SIG-M5 (cell line): ENCODE data around the gene IRF4.

Source experiments
- DNase-seq: peaks from one replicate; lab custom pipeline; 2025; lab: John Stamatoyannopoulos, UW

Gene IRF4

GRCh38 chr6:444653-445275, 53.2 kb downstream of the IRF4 start:
- DNase-seq: no peak

GRCh38 chr6:445571-446417, 54.2 kb downstream of the IRF4 start:
- no peak for DNase-seq

GRCh38 chr6:446418-447366, 55.1 kb downstream of the IRF4 start:
- DNase-seq: no peak

DNA sequence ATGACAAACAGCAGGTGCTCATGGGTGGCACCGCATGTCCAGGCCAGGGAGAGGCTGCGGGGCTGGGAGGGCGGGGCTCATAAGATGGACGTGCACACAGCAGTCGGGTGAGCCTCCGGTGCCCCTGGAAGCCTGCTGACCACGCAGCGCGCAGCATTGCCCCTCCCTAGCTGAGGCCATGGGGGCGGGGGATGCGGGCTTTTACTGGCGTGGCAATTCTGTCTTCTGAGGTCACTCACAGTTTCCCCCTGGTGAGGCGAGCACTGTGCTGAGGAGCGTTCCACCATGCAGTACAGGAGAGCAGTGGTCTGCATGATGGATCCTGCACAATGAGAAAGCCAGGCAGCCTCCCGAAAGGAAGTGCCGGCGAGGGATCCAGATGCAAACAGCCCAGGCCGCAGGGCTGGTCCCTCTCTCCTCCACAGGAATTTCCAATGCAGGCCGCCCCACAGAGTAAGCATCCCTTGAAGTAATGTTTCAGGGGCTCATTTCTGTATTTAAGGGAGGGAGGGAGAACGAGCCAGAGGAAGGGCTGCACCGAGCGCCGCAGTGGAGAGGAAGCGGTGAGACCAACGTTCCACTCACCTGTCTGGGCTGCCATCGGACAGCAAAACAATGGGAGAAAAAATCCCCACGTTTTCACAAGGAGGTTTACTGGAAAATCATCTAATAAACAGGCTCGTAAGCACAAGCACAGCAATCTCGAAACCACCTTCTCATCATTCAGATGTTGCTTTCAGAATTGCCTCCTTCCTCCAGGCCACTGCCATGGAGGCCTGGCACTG, 56.0 kb downstream of the IRF4 start:
- DNase-seq: no peak

- no peak for DNase-seq
These were observed 56.9 kb downstream of the IRF4 start for GRCh38 chr6:448296-449056.

GRCh38 chr6:449057-449430, 57.5 kb downstream of the IRF4 start:
- no peak for DNase-seq

- DNase-seq: no peak
These were observed 58.2 kb downstream of the IRF4 start for GRCh38 chr6:449486-450419.

DNA sequence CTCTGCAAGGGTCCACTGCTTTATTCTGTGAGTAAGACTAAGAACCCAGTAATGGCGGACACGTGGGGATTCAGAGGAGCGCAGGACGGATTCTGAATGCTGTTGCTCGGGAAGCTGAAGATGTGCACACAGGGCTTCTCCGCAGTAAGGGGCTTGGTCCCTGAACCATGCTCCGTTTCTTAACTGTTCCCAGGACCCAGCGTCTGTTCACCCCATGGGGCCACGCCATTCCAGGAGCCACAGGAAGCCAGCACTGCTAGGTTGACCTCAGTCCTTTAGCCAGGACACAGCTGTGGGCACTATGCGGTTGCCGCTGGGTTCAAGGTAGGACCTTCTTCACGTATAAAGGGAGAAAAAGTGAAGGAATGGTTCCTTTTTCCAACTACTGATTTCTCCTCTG, 59.8 kb downstream of the IRF4 start:
- no peak for DNase-seq

DNA sequence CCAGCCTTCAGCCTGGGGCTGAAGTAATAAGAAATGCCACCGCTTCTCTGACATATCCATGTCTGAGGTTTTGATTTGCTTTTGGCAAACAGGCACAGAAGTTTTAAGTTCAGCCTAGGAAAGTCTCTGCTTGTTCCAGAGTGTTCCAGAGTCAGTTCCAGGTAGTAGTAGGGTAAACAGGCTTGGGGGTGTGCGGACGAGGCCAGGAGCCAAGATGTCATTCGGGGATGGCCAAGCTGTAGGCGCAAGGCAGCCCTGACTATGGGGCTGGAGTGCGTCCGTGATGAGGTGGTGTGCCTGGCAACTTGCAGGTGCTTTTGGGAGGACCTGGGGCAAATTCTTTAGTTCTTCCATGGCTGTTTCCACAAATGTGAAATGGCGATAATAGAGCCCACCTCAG, 60.3 kb downstream of the IRF4 start:
- no peak for DNase-seq

- no peak for DNase-seq
These were observed 60.9 kb downstream of the IRF4 start for GRCh38 chr6:452301-453067.

DNA sequence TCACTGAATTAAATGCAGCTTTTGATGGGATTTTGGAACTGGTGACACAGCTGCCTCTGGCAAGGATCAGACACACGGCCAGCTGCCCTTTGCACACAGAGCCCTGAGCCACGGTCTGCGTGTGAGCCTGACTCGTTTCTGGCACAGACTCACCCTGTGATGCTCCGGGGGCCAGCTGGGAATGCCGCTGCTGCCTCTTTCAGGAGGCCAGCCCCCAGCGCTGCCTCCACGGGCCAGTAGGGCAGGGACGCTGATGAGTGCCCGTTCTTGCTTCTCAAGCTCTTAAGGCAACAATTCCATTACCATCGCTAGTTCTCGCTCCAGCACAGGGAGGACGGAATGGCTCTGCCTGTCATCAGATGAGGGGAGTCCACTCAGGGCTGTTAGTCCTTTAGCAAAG, 61.6 kb downstream of the IRF4 start:
- DNase-seq: no peak

- DNase-seq: no peak
These were observed 62.8 kb downstream of the IRF4 start for GRCh38 chr6:454148-454991.

DNA sequence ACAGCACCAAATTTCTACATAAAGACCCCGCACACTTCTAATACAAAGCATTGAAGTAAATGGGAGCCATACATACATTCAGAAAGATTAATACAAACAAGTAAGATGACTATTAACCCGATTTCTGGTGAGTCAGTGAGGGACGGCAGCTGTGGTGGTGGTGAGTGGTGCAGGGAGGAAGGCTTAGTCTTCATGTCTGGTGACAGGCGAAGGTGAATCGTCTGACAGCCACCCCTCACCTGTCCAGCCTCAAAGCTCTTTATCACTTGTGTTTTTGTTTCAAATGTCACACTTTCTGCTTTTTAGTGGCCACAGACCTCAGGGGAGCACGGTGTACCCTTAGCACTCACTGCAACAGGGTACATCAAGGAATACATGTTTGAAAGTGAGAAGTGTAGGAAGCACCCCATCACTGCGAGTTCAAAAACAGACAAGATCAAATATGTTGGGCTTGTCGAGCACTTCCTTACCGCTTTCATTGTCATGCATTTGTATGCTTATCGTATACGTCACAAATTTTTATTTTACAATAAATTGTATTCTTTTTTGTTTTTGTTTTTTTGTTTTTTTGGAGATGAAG, 63.5 kb downstream of the IRF4 start:
- no peak for DNase-seq

DNA sequence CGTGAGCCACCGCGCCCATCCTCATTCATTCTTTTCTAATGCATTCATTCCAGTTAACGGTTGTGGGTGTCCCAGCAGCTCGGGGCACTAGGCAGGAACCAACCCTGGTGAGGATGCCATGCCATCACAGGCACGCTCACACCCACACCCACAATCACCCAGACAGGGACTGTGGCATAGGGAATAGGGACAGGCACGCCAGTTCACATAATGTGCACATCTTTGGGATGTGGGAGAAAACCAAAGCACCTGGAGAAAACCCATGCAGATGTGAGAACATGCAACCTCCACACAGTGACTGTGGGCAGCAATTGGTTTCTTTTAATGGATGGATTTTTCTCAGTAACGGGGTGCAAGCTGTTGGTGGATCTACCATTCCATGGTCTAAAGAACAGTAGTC, 64.3 kb downstream of the IRF4 start:
- DNase-seq: no peak

GRCh38 chr6:456358-456867, 64.9 kb downstream of the IRF4 start:
- DNase-seq: no peak

- no peak for DNase-seq
These were observed 65.3 kb downstream of the IRF4 start for GRCh38 chr6:456887-457286.
